ENCODE measurements around the gene PCOLCE2. TPM values are rescaled to one million over a fixed set of nuclear protein-coding genes. Genes with fewer than 3 reads are reported as not detected.

The PCOLCE2 gene
- total RNA-seq, 1 donor from 2014 or later, result 4.2 TPM

GRCh38 chr3:142898346-142899213 is 9.7 kb upstream of the PCOLCE2 start:
- peaks cover 27% of the 10 kb centered on the region for H3K27me3 Mint-ChIP-seq (ENCODE audit: low read depth)
- no peak for DNase-seq (ENCODE audit: low spot score in 2 of 2, unreplicated experiment in 2 of 2)
- TF ChIP-seq, protein P1, sequence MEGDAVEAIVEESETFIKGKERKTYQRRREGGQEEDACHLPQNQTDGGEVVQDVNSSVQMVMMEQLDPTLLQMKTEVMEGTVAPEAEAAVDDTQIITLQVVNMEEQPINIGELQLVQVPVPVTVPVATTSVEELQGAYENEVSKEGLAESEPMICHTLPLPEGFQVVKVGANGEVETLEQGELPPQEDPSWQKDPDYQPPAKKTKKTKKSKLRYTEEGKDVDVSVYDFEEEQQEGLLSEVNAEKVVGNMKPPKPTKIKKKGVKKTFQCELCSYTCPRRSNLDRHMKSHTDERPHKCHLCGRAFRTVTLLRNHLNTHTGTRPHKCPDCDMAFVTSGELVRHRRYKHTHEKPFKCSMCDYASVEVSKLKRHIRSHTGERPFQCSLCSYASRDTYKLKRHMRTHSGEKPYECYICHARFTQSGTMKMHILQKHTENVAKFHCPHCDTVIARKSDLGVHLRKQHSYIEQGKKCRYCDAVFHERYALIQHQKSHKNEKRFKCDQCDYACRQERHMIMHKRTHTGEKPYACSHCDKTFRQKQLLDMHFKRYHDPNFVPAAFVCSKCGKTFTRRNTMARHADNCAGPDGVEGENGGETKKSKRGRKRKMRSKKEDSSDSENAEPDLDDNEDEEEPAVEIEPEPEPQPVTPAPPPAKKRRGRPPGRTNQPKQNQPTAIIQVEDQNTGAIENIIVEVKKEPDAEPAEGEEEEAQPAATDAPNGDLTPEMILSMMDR (IDR thresholded peaks at IDR 0.05; ENCODE audit: unreplicated experiment), result no peak
- H3K9me3 Mint-ChIP-seq, result peaks cover 6% of the 10 kb centered on the region
- H3K4me1 Mint-ChIP-seq, result no peaks in the 10 kb centered on the region
- H3K36me3 Mint-ChIP-seq, result no peaks in the 10 kb centered on the region
- no peak overlapping the region for H3K4me3 Mint-ChIP-seq
- H3K27ac Mint-ChIP-seq, result no peak overlapping the region

DNA sequence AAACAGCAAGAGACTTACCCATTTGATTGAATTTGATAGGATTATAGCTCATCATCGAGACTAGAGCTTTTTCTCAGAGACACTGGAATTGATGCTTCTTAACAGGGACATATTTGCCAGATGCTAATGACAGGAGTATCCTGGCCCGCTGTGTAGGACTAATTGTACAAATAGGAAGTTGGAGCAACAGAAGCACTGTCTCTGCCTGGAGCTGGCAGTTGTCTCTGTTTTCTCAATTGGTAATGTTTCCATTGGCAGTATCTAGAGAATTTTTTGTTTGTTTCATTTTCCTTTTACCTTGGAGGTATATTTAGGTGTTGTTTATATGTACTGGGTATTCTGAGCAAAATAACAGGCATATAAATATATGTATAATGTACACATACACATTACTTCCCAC is 8.9 kb upstream of the PCOLCE2 start:
- no peak overlapping the region for H3K4me3 Mint-ChIP-seq
- no peak overlapping the region for H3K27ac Mint-ChIP-seq
- TF ChIP-seq, protein P1 (IDR thresholded peaks at IDR 0.05; ENCODE audit: unreplicated experiment), result no peak
- no peaks in the 10 kb centered on the region for H3K36me3 Mint-ChIP-seq
- H3K27me3 Mint-ChIP-seq (ENCODE audit: low read depth), result peaks cover 25% of the 10 kb centered on the region
- H3K9me3 Mint-ChIP-seq, result peaks cover 6% of the 10 kb centered on the region
- DNase-seq (ENCODE audit: low spot score in 2 of 2, unreplicated experiment in 2 of 2), result no peak
- H3K4me1 Mint-ChIP-seq, result no peaks in the 10 kb centered on the region

DNA sequence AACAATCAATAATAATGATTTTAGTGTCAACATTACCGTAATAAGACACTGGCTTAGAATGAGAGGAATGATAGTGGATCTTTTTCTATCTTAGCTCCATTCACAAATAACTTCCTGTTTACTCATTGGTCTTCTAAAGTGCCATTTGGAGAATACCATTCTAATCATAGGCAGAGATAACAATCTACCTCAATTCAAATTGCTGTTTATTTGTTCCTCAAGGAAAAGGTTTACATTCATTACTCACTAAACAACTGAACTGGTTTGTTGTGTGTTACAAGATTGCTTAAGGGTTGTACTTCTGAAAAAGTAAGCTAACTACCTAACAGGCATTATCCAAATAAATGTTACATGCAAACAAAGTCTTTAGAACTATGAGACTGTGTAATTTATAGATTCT is 8.1 kb upstream of the PCOLCE2 start:
- H3K36me3 Mint-ChIP-seq, result no peaks in the 10 kb centered on the region
- no peak overlapping the region for H3K4me3 Mint-ChIP-seq

DNA sequence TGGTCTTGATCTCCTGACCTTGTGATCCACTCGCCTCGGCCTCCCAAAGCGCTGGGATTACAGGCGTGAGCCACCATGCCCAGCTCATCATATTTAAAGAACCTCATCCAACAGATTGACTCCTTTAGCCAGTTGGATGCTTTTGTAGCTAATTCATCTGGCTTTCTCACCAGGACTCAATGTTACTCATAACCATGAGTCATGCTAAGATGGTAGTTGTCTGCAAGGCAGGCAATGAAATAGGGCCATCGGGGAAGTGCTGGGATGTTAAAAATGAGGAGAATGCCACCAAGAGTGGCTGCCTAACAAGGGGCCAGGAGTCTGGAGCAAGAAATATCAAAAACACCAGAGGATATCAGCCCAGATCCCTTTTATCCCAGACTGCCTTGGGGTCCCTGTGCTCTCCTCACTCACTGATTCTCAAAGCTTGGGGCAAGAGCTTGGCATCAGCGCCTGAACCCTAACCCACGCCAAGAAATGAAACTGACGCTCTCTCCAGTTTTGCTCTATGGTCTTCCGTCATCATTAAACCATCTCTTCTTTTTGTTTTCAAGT is 7.4 kb upstream of the PCOLCE2 start:
- Mint-ChIP-seq H3K4me1 (no peaks in the 10 kb centered on the region), H3K27ac (no peak overlapping the region), H3K4me3 (no peak overlapping the region), H3K36me3 (no peaks in the 10 kb centered on the region), H3K27me3 (ENCODE audit: low read depth) (peaks cover 24% of the 10 kb centered on the region), H3K9me3 (peaks cover 6% of the 10 kb centered on the region)
- DNase-seq (ENCODE audit: low spot score in 2 of 2, unreplicated experiment in 2 of 2), result no peak
- TF ChIP-seq, protein P1 (IDR thresholded peaks at IDR 0.05; ENCODE audit: unreplicated experiment), result no peak

More for the DNA sequence above, 8.1 kb upstream of the PCOLCE2 start:
- H3K9me3 Mint-ChIP-seq, result peaks cover 6% of the 10 kb centered on the region
- DNase-seq (ENCODE audit: low spot score in 2 of 2, unreplicated experiment in 2 of 2), result no peak
- peaks cover 21% of the 10 kb centered on the region for H3K27me3 Mint-ChIP-seq (ENCODE audit: low read depth)
- H3K4me1 Mint-ChIP-seq, result no peaks in the 10 kb centered on the region
- TF ChIP-seq, protein P1 (IDR thresholded peaks at IDR 0.05; ENCODE audit: unreplicated experiment), result no peak
- H3K27ac Mint-ChIP-seq, result no peak overlapping the region

DNA sequence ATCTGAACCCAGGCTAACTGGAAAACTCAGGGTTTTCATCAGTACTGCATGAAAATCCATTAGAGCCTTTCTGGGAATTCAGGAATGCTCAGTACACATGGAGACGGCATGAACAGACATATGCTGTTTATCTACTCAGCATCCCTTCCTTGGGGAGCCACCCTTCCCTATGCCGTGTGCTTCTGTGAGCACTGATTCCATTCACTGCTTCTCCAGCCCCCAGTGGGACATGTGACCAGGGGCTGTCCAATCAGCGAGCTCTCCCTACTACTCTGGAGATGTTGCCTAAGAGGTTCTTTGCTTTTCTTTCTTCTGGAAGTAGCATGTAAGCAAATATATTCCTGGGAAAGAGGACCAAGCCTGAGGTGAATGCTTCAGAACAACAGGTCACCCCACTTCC is 5.6 kb upstream of the PCOLCE2 start:
- DNase-seq (ENCODE audit: low spot score in 2 of 2, unreplicated experiment in 2 of 2), result no peak
- no peaks in the 10 kb centered on the region for H3K36me3 Mint-ChIP-seq
- TF ChIP-seq, protein P1 (IDR thresholded peaks at IDR 0.05; ENCODE audit: unreplicated experiment), result no peak
- H3K27me3 Mint-ChIP-seq (ENCODE audit: low read depth), result peaks cover 37% of the 10 kb centered on the region
- H3K9me3 Mint-ChIP-seq, result peaks cover 6% of the 10 kb centered on the region
- no peak overlapping the region for H3K27ac Mint-ChIP-seq
- peaks cover under 1% of the 10 kb centered on the region for H3K4me1 Mint-ChIP-seq
- no peak overlapping the region for H3K4me3 Mint-ChIP-seq

Data from mesothelial cell of epicardium (in vitro differentiated cells).